Measurements from ENCODE around the gene ZNF280D. TPM values are rescaled to one million over a fixed set of nuclear protein-coding genes. Genes with fewer than 3 reads are reported as not detected.

The ZNF280D gene
- total RNA-seq, 2 donors from 2014 or later = 28.3 to 38.7 TPM

DNA sequence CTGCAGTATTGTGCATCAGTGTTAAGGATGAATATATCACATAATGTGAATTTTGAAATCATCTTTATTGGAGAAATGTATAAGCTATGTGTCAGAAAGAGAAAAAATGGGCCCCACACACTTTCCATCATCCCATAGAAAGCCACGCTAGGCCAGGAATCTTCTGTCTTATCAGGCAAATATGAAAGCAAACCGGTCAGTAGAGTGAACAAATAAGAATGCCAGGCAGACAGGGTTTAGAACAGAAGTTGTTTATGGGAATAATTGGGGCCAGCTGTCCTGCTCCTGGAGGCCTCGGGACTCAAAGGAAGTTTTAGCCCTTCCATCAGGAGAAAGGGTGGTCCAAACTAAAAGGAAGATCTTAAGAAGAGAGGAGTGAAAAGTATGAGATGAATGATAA, 39.5 kb downstream of the ZNF280D start:
- intact Hi-C loops (cut with DNase I) = no loop called here
- Histone ChIP-seq H3K9me3 (no peaks in the 10 kb centered on the region), H3K27ac (no peak overlapping the region), H3K27me3 (no peaks in the 10 kb centered on the region), H3K36me3 (replicated peaks in 1 of 2; ENCODE audit: insufficient read depth in 1 of 2, low read depth in 2 of 2) (peaks cover 0 to 2% of the 10 kb centered on the region in 2 donors), H3K4me3 (no peak overlapping the region), H3K4me1 (no peaks in the 10 kb centered on the region)
- ATAC-seq = no peak
- DNase-seq = no peak
- 66 to 68% methylated on average over 3 of the region's 3 CpGs for WGBS, 2 donors
- no peak for TF ChIP-seq POLR2A (IDR thresholded peaks at IDR 0.05)
- TF ChIP-seq, protein P1, sequence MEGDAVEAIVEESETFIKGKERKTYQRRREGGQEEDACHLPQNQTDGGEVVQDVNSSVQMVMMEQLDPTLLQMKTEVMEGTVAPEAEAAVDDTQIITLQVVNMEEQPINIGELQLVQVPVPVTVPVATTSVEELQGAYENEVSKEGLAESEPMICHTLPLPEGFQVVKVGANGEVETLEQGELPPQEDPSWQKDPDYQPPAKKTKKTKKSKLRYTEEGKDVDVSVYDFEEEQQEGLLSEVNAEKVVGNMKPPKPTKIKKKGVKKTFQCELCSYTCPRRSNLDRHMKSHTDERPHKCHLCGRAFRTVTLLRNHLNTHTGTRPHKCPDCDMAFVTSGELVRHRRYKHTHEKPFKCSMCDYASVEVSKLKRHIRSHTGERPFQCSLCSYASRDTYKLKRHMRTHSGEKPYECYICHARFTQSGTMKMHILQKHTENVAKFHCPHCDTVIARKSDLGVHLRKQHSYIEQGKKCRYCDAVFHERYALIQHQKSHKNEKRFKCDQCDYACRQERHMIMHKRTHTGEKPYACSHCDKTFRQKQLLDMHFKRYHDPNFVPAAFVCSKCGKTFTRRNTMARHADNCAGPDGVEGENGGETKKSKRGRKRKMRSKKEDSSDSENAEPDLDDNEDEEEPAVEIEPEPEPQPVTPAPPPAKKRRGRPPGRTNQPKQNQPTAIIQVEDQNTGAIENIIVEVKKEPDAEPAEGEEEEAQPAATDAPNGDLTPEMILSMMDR (IDR thresholded peaks at IDR 0.05) = no peak

GRCh38 chr15:56690733-56691132, 42.6 kb downstream of the ZNF280D start:
- TF ChIP-seq, protein P1 (IDR thresholded peaks at IDR 0.05) = no peak
- TF ChIP-seq POLR2A (IDR thresholded peaks at IDR 0.05) = no peak
- Histone ChIP-seq H3K36me3 (replicated peaks in 1 of 2; ENCODE audit: insufficient read depth in 1 of 2, low read depth in 2 of 2) (no peaks in the 10 kb centered on the region), H3K27ac (no peak overlapping the region), H3K27me3 (no peaks in the 10 kb centered on the region), H3K9me3 (no peaks in the 10 kb centered on the region), H3K4me1 (no peaks in the 10 kb centered on the region), H3K4me3 (no peak overlapping the region)
- intact Hi-C loops (cut with DNase I) = no loop called here
- ATAC-seq (no peak), DNase-seq (no peak)
- WGBS, 2 donors = 100% methylated on average over 1 of the region's 1 CpG

- ATAC-seq (no peak), DNase-seq (no peak)
- H3K4me3 ChIP-seq = no peak overlapping the region
- no peaks in the 10 kb centered on the region for H3K4me1 ChIP-seq
- WGBS, 2 donors = 100% methylated on average over 1 of the region's 1 CpG
- no peak overlapping the region for H3K27ac ChIP-seq
- no peaks in the 10 kb centered on the region for H3K9me3 ChIP-seq
- TF ChIP-seq POLR2A (IDR thresholded peaks at IDR 0.05) = no peak
- TF ChIP-seq, protein P1 (IDR thresholded peaks at IDR 0.05) = no peak
- H3K36me3 ChIP-seq (replicated peaks in 1 of 2; ENCODE audit: insufficient read depth in 1 of 2, low read depth in 2 of 2) = no peaks in the 10 kb centered on the region
- intact Hi-C loops (cut with DNase I) = no loop called here
- no peaks in the 10 kb centered on the region for H3K27me3 ChIP-seq
These were observed 49.4 kb downstream of the ZNF280D start for GRCh38 chr15:56683908-56684307.

DNA sequence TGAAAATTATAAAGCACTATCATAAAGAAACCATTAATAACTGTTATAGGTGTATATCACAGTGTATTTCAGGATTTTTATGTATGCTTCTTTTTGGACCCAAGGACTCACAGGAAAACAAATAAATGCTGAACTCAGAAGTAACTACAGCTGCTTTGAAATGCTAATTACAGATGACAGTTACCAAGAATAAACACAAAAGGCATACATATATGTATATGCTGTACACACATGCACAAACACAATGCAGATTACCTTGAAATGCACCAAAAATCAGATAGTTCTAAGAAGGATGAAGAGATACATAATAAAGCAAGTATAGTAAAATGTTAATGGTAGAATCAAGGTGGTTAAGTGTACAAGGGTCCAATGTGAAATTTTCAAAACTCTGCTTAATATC, 52.2 kb downstream of the ZNF280D start:
- DNase-seq = no peak
- H3K9me3 ChIP-seq = no peaks in the 10 kb centered on the region
- no peaks in the 10 kb centered on the region for H3K4me1 ChIP-seq
- H3K4me3 ChIP-seq = peak overlapping the region in 1 of 2 donors; percentile 2
- intact Hi-C loops (cut with DNase I) = no loop called here
- no peak for TF ChIP-seq POLR2A (IDR thresholded peaks at IDR 0.05)
- TF ChIP-seq, protein P1 (IDR thresholded peaks at IDR 0.05) = no peak
- H3K36me3 ChIP-seq (replicated peaks in 1 of 2; ENCODE audit: insufficient read depth in 1 of 2, low read depth in 2 of 2) = no peaks in the 10 kb centered on the region
- no peaks in the 10 kb centered on the region for H3K27me3 ChIP-seq
- ATAC-seq = no peak
- H3K27ac ChIP-seq = no peak overlapping the region

DNA sequence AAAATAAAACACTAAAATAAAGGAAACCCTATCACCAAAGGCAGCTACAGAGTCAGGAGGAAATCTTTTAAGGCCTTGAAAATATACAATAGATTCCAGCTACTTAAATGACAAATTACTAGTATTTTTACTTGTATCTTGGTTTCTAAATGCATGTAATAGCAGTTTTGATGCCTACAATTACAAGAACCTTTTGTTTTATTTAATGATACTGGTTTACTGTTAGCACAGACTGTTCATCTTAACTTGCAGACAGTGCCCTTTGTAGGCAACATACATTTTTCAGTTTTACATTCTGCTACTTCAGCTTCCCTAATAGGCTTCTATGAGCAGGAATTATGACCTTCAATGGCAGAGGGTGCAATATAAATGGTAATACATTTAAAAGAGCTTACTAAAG, 54.1 kb downstream of the ZNF280D start:
- ATAC-seq (no peak), DNase-seq (no peak)
- no peak overlapping the region for H3K27ac ChIP-seq
- H3K4me1 ChIP-seq = no peaks in the 10 kb centered on the region
- H3K4me3 ChIP-seq = no peak overlapping the region
- TF ChIP-seq, protein P1 (IDR thresholded peaks at IDR 0.05) = no peak
- no peak for TF ChIP-seq POLR2A (IDR thresholded peaks at IDR 0.05)
- H3K9me3 ChIP-seq = no peaks in the 10 kb centered on the region
- intact Hi-C loops (cut with DNase I) = no loop called here
- H3K27me3 ChIP-seq = no peaks in the 10 kb centered on the region
- peaks cover 0 to 1% of the 10 kb centered on the region in 2 donors for H3K36me3 ChIP-seq (replicated peaks in 1 of 2; ENCODE audit: insufficient read depth in 1 of 2, low read depth in 2 of 2)
